Kidney capillary endothelial cell (primary cell): Measurements from ENCODE around the gene TACC2.
A peak's percentile ranks its signal among the peaks of the same experiment; 100 is the strongest.

Experiments used
- DNase-seq: peaks from one replicate; pipeline ENCODE4 v3.0.0-alpha.2; 2018; ENCODE audit warnings: low spot score

Gene TACC2

GRCh38 chr10:122276611-122277208, 287.7 kb downstream of the TACC2 start:
- DNase-seq: no peak

- no peak for DNase-seq
These were observed 288.7 kb downstream of the TACC2 start for GRCh38 chr10:122277526-122278136.

GRCh38 chr10:122279725-122280141, 290.8 kb downstream of the TACC2 start:
- DNase-seq: peak; percentile 68

GRCh38 chr10:122280156-122280555, 291.2 kb downstream of the TACC2 start:
- no peak for DNase-seq

- no peak for DNase-seq
These were observed 292.2 kb downstream of the TACC2 start for GRCh38 chr10:122281018-122281626.

GRCh38 chr10:122281751-122282150, 292.8 kb downstream of the TACC2 start:
- DNase-seq: no peak

- DNase-seq: peak; percentile 53
These were observed 293.3 kb downstream of the TACC2 start for GRCh38 chr10:122282253-122282671.

GRCh38 chr10:122282909-122283308, 293.9 kb downstream of the TACC2 start:
- DNase-seq: no peak

GRCh38 chr10:122285506-122286444, 296.8 kb downstream of the TACC2 start:
- DNase-seq: no peak

GRCh38 chr10:122286867-122287266, 297.9 kb downstream of the TACC2 start:
- DNase-seq: no peak

GRCh38 chr10:122287570-122287969, 298.6 kb downstream of the TACC2 start:
- DNase-seq: no peak

- DNase-seq: no peak
These were observed 299.3 kb downstream of the TACC2 start for GRCh38 chr10:122288262-122288661.

- DNase-seq: no peak
These were observed 300.0 kb downstream of the TACC2 start for GRCh38 chr10:122288917-122289316.

GRCh38 chr10:122290334-122290733, 301.4 kb downstream of the TACC2 start:
- DNase-seq: no peak

- no peak for DNase-seq
These were observed 302.0 kb downstream of the TACC2 start for GRCh38 chr10:122290833-122291532.

- no peak for DNase-seq
These were observed 302.8 kb downstream of the TACC2 start for GRCh38 chr10:122291739-122292138.

- DNase-seq: no peak
These were observed 303.4 kb downstream of the TACC2 start for GRCh38 chr10:122292376-122292775.

GRCh38 chr10:122293156-122293960, 304.4 kb downstream of the TACC2 start:
- peak; percentile 28 for DNase-seq

GRCh38 chr10:122293961-122294380, 305.0 kb downstream of the TACC2 start:
- DNase-seq: no peak

- DNase-seq: peak; percentile 9
These were observed 305.8 kb downstream of the TACC2 start for GRCh38 chr10:122294511-122295450.
